A673 (cell line): Measurements from ENCODE around the gene ALKBH2. TPM values are rescaled to one million over a fixed set of nuclear protein-coding genes. Genes with fewer than 3 reads are reported as not detected.

Experiments used
- BruUV-seq: library from RNA; stranded (reverse); fragments of 400-500 nt; replicated peaks from 2 replicates; lab custom pipeline; 2021; lab: Mats Ljungman, UMichigan
- CTCF ChIA-PET: fragments of 300-600 bp; sonication (Branson Sonifier 250); formaldehyde crosslinking; loops from one replicate; lab custom pipeline; 2022; ENCODE audit warnings: antibody characterized with exemption; lab: Charles Lee
- POLR2A ChIA-PET: fragments of 300-600 bp; sonication (Branson Sonifier 250); formaldehyde crosslinking; loops from one replicate; lab custom pipeline; 2022; ENCODE audit warnings: antibody characterized with exemption; ENCODE audit not compliant: low non-redundant PET; lab: Charles Lee
- DNase-seq: peaks from one replicate; pipeline ENCODE4 v3.0.0-alpha.2; 2015; ENCODE audit warnings: low spot score
- H3K27ac ChIP-seq: fragments of 200-600 bp; sonication (generic); 2 replicates; pipeline ENCODE4 v1.5.1; 2016; ENCODE audit warnings: mixed run types, low read depth, mild to moderate bottlenecking, mixed read lengths, antibody characterized with exemption, low read length; ENCODE audit not compliant: poor library complexity, severe bottlenecking
- H3K27me3 ChIP-seq: fragments of 200-600 bp; sonication (generic); replicated peaks from 2 replicates; pipeline ENCODE4 v1.6.1; 2017; ENCODE audit warnings: mixed run types, low read depth, mild to moderate bottlenecking, mixed read lengths, antibody characterized with exemption, low read length; ENCODE audit not compliant: insufficient read depth, poor library complexity
- H3K36me3 ChIP-seq: fragments of 200-600 bp; sonication (generic); 2 replicates; pipeline ENCODE4 v1.6.1; 2016; ENCODE audit warnings: mixed run types, mild to moderate bottlenecking, mixed read lengths, antibody characterized with exemption, low read length; ENCODE audit not compliant: insufficient read depth, poor library complexity, severe bottlenecking
- H3K4me1 ChIP-seq: fragments of 200-600 bp; sonication (generic); 2 replicates; pipeline ENCODE4 v1.6.1; 2017; ENCODE audit warnings: mixed run types, mild to moderate bottlenecking, mixed read lengths, antibody characterized with exemption, low read length; ENCODE audit not compliant: insufficient read depth, poor library complexity, severe bottlenecking
- H3K4me3 ChIP-seq: fragments of 200-600 bp; sonication (generic); 2 replicates; pipeline ENCODE4 v1.5.1; 2016; ENCODE audit warnings: low read depth, mixed run types, mild to moderate bottlenecking, mixed read lengths, low read length; ENCODE audit not compliant: poor library complexity, severe bottlenecking
- H3K9me3 ChIP-seq: fragments of 200-600 bp; sonication (generic); 2 replicates; pipeline ENCODE4 v1.6.1; 2016; ENCODE audit warnings: mixed run types, low read depth, mild to moderate bottlenecking, mixed read lengths, antibody characterized with exemption, low read length; ENCODE audit not compliant: poor library complexity, severe bottlenecking
- CTCF ChIP-seq: fragments of 300-800, 200-600 bp; sonication (generic); conservative IDR thresholded peaks from 2 replicates; pipeline ENCODE4 v1.5.1; 2017; ENCODE audit warnings: low read depth, mild to moderate bottlenecking, antibody characterized with exemption, low read length, moderate library complexity, mixed read lengths
- EZH2 ChIP-seq: fragments of 200-600 bp; sonication (generic); IDR thresholded peaks from 2 replicates; pipeline ENCODE4 v1.6.1; 2017; ENCODE audit warnings: borderline replicate concordance, low read depth, mild to moderate bottlenecking, mixed read lengths, antibody characterized with exemption, low read length; ENCODE audit not compliant: poor library complexity, severe bottlenecking
- intact Hi-C: fragments of 100-400 bp; cut with micrococcal nuclease; formaldehyde crosslinking; loops from one replicate; pipeline ENCODE4 v1.10.0; 2022; ENCODE audit not compliant: unreplicated experiment
- total RNA-seq: library from RNA; stranded (reverse); gene quantifications from 2 replicates; pipeline ENCODE4 v1.2.3, GENCODE V29; 2021

Gene ALKBH2
- total RNA-seq, 1 experiment from 2014 or later = 40.6 TPM

GRCh38 chr12:109084425-109084824 lies 8.8 kb downstream of the ALKBH2 start:
- TF ChIP-seq CTCF = no peak
- TF ChIP-seq EZH2 = no peak
- H3K27me3 ChIP-seq = no peaks in the 10 kb centered on the region
- POLR2A ChIA-PET = no interaction called here
- no peaks in the 10 kb centered on the region for H3K9me3 ChIP-seq
- no peaks in the 10 kb centered on the region for H3K4me1 ChIP-seq
- CTCF ChIA-PET = no interaction called here
- BruUV-seq = no TSS peak
- no peak for DNase-seq
- H3K36me3 ChIP-seq = peaks cover 52% of the 10 kb centered on the region
- intact Hi-C loops = no loop called here
- H3K27ac ChIP-seq = no peak overlapping the region
- no peak overlapping the region for H3K4me3 ChIP-seq

- Histone ChIP-seq H3K27me3 (no peaks in the 10 kb centered on the region), H3K36me3 (peaks cover 38% of the 10 kb centered on the region), H3K27ac (no peak overlapping the region), H3K9me3 (no peaks in the 10 kb centered on the region), H3K4me3 (no peak overlapping the region), H3K4me1 (no peaks in the 10 kb centered on the region)
- ChIA-PET CTCF (no interaction called here), POLR2A (no interaction called here)
- TF ChIP-seq EZH2 (no peak), CTCF (no peak)
- no TSS peak for BruUV-seq
- DNase-seq = no peak
- intact Hi-C loops = no loop called here
Observed at GRCh38 chr12:109082751-109083150, 10.5 kb downstream of the ALKBH2 start.

- H3K27me3 ChIP-seq = no peaks in the 10 kb centered on the region
- POLR2A ChIA-PET = no interaction called here
- H3K27ac ChIP-seq = no peak overlapping the region
- no peak for DNase-seq
- CTCF ChIA-PET = no interaction called here
- H3K4me3 ChIP-seq = no peak overlapping the region
- no peaks in the 10 kb centered on the region for H3K4me1 ChIP-seq
- H3K36me3 ChIP-seq = peaks cover 6% of the 10 kb centered on the region
- no peak for TF ChIP-seq EZH2
- TF ChIP-seq CTCF = no peak
- intact Hi-C loops = no loop called here
- no peaks in the 10 kb centered on the region for H3K9me3 ChIP-seq
- no TSS peak for BruUV-seq
Observed at GRCh38 chr12:109074866-109075265, 18.4 kb downstream of the ALKBH2 start.
